HG03354 (cell line): Measurements from ENCODE around the gene ZBTB25.

Experiments
- ATAC-seq: cut with Tn5 transposase; IDR thresholded peaks from one replicate; pipeline ENCODE4 v1.9.1; 2021; ENCODE audit warnings: mild to moderate bottlenecking; ENCODE audit not compliant: unreplicated experiment, poor library complexity, severe bottlenecking

Gene ZBTB25

DNA sequence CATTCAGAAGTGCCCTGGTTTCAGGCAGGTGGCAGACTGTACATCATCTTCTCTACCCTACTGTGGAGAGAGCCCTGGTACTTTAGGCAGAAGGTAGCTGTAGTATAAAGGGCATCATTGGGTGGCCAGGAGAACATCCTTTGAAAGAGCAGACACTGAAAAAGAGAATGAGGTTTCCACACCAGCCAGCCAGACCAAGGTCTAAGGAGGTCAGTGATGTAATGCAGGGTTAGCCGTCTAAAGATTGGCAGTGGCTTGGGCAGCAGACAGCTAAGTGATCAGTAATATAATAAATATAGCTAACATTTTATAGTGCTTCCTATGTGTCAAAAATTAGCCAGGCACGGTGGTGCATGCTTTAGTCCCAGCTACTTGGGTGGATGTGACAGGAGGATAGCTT, 12.0 kb downstream of the ZBTB25 start:
- no peak for ATAC-seq

GRCh38 chr14:64488590-64489099, 15.0 kb downstream of the ZBTB25 start:
- ATAC-seq = no peak

- ATAC-seq = no peak
Observed at GRCh38 chr14:64478634-64479250, 24.9 kb downstream of the ZBTB25 start.

DNA sequence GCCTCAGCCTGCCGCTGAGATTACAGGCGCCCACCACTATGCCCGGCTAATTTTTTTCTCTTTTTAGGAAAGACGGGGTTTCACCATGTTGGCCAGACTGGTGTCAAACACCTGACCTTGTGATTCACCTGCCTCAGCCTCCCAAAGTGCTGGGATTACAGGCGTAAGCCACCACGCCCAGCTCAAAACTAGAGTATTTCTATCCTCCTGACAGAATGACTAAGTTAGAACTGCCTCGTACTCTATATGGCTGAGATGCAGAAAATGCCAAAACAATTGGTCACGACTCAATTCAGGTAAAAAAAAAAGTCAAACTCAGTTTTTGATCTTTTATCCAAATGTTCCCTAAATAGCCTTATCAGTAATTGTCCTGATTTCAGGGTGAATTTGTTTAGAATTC, 27.2 kb downstream of the ZBTB25 start:
- ATAC-seq = no peak

GRCh38 chr14:64475585-64476273, 27.9 kb downstream of the ZBTB25 start:
- ATAC-seq = no peak

GRCh38 chr14:64474698-64475097, 28.9 kb downstream of the ZBTB25 start:
- no peak for ATAC-seq

- no peak for ATAC-seq
Observed at GRCh38 chr14:64474041-64474440, 29.6 kb downstream of the ZBTB25 start.

DNA sequence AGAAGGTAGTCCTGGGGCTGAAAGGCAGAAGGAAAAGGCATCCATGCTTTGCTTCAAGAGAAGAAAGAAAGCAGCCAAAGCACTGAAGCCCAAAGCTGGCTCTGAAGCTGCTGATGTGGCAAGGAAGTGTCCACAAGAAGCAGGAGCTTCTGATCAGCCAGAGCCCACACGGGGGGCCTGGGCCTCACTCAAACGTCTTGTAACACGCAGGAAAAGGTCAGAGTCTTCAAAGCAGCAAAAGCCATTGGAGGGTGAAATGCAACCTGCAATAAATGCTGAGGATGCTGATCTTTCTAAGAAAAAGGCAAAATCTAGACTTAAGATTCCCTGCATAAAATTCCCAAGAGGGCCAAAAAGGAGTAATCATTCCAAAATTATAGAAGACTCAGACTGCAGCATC, 35.2 kb downstream of the ZBTB25 start:
- no peak for ATAC-seq

- no peak for ATAC-seq
Observed at GRCh38 chr14:64467566-64467965, 36.1 kb downstream of the ZBTB25 start.

GRCh38 chr14:64467101-64467500, 36.5 kb downstream of the ZBTB25 start:
- ATAC-seq = no peak

DNA sequence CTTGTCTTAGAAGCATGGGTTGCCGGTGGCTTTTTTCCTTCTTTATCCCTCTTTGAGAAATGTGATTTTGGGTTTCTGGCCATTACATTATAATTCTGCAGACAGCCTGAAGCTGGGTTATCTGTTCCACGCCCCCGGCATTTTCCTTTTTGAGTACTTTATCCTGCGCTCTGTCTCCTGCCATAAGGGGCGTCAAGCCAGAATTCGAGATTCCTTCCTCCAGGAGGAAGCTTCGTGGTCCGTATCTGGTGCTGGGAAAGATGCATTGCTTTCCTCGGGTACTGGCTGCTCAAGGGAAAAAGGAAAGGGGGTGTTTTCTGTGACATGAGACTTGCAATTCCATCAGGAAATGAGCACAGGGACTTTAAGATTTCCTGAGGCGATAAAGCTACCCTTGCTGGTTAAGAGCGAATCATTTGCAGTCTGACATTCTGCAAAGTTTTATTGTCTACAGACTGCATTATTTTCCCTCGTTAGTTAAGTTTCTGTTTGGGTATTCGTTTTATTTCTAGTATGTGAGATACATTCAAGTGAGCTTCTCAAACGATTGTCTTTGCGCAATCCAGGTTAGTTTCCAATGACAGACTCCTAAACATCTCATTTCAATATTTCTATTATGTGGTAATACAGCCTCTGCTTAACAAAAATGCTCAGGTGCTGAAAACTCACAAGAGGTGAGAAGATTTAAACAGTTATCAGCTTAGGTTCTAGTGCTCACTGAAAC, 37.6 kb downstream of the ZBTB25 start:
- peak; percentile 18 for ATAC-seq

DNA sequence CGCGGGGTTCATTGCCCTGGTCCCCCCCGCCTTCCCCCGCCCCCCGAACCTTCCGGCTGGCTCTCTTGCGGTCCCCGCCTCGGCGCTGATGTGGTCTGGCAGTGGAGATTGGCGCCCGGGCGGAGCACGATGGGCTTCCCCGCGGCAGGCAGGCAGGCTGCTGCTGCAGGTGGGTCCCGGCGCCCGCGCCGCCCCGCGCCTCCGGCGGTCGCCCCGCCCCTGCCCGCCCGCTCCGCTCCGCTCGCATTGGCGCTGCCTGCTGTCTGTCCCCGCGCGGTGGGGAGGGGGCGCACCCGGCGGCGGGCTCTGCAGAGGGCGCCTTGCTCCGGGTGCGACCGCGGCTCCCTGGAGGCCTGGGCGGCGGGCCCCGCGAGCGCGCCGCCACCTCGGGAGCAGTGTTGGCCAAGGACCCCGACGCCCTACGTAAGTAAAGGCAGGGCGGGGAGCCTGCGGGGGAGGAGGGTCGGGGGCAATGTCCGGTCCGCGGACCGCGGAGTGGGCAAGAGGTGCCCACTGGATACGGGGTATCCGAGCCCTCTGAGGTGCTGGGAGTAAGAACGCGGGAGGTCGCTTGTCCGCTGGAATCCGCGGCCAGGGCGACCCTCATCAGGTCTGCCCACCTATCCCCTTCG, 38.3 kb downstream of the ZBTB25 start, which contains the start of gene AKAP5:
AKAP5 (plus strand) TSS at position 309 of the 632 bp plus-strand sequence. CDS start 2,896 bp downstream, outside the sequence.
- ATAC-seq = peak; percentile 69

DNA sequence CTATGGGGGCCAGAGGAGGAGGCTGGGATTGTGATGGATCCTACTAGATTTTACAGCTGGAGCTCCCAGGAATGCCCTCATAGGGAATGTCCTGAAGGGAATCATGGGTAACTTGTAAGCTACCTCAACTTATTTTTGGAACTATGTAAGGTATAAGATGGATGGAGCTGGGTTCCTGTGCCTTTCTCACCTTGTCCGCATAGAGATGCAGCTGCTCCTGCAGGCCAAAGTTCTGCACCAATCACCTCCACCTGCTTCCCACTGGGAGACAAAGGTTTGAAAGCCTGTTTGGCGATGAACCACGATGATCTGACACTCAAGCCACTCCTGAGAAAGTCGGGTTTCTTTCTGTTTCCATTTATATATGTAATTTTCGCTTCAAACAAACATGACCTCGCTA, 39.0 kb downstream of the ZBTB25 start:
- no peak for ATAC-seq

DNA sequence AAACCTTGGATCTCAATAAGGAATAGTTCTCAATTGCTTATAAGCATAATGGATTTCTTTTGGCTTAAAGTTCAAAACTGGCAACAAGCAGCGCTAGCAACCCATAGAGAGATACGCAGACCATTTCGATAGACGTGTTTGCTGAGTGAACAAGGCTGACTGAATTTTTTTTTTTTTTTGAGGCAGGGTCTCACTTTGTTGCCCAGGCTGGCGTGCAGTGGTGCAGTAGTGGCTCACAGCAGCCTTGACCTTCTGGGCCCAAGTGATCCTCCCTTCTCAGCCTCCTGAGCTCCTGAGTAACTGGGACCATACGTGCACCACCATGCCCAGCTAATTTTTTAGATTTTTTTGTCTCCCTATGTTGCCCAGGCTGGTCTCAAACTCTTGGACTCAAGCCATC, 39.8 kb downstream of the ZBTB25 start:
- ATAC-seq = no peak

DNA sequence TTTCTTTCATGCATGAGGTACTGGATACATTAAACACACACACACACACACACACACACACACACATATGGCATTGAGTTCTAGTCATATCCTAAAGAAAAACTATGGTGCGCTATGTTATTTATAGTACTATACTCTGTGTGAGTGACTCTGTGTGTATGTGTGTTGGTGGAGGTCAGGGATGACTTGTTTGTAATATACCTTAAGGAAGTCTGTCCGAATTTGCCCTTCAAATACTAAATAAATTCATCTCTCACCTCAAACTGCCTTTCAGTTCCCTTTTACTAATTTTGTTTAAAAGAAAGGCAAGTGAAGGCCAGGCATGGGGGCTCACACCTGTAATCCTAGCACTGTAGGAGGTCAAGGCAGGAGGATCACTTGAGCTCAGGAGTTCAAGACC, 40.4 kb downstream of the ZBTB25 start:
- ATAC-seq = no peak

DNA sequence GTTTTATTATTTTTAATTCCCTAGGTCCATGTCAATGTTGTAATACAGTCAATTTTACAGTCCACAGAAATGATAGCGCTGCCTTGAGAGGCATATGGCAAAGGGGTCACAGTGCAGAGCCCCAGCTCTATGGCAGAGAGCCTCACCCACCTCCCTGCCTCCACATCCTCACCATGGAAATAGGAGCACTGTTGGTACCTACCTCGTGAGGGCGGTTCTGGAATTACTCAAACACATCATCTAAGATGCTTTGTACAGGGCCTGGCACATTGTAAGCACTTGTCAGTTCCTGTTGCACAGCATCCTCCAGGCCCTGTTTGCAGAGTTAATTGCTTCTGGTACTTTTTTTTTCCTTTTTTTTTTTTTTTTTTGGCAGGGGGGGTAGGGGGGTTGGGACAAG, 42.4 kb downstream of the ZBTB25 start:
- ATAC-seq = no peak

DNA sequence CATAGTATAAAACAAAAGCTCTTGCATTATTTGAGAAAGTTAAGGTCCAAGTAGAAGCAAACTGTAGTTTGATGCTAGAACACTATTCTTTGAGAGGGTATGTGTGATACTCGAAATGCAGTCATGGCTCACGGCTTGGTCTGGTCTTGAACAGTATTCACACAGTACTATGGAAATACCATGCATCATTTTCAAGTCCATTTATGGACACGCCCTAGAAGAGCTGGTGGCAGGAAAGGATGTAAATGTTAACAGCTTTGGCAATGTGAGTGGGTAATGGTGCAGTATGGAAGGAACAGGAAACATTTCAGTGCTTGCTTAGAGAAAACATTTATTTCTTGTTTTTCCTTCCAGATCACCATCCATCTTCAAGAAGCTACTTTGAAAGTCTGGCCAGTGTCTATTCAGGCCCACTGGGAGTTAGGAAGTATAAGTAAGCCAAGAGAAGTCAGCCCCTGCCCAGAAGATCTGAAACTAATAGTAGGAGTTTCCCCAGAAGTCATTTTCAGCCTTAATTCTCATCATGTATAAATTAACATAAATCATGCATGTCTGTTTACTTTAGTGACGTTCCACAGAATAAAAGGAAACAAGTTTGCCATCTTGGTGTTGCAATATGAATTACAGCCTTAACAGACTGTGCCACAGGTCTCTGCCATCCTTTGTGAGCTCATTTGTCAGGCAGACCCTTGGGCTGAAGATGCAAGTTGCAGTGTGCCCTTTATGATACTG, 44.1 kb downstream of the ZBTB25 start:
- ATAC-seq = no peak

DNA sequence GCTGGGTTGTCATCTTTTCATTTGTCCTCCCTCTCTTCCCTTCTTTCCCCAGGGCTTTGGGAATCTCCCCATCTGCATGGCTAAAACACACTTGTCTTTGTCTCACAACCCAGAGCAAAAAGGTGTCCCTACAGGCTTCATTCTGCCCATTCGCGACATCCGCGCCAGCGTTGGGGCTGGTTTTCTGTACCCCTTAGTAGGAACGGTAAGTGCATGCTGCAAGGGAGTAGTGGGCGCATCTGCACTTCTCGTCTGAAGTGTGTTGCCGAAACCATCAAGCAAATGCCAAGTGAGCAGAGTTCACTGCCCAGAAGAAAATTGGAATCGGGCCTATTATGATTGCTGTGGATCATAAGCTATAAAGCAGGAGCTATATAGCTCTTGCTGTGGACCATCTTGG, 49.0 kb downstream of the ZBTB25 start:
- no peak for ATAC-seq

DNA sequence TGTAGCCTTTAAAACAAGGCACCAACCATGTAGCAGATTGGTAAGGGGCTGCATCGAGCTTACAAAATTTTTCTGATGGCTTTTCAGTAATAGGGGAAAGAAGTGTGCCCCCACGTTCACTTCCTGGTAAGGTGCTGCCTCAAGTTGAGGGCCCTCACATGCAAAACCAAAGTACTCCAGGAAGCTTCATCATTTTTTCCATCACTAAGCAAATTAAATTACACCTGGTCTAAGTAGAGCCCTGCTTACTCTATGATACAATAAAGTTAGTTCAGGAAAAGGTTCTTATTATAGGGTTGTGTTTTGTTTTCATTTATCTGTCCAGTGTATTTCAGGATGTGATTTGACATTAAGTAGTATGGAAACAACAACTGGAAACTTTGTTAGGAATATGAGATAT, 53.4 kb downstream of the ZBTB25 start:
- no peak for ATAC-seq
